Natural killer cell (primary cell): ENCODE results near the gene DCDC2C. TPM values are rescaled to one million over a fixed set of nuclear protein-coding genes. Genes with fewer than 3 reads are reported as not detected.

Experiments used
- ATAC-seq, 3 donors: fragments of 150-1000 bp in 2 of 3; fragments of 200-7000 bp in 1 of 3; cut with Tn5 transposase; 1 replicate in 1 of 3; 2 replicates in 2 of 3; pipeline ENCODE4 v1.10.0; 2021; ENCODE audit warnings: mild to moderate bottlenecking in 2 of 3, moderate library complexity in 2 of 3
- DNase-seq, 2 donors: peaks; one replicate each; pipeline versions ENCODE4 v3.0.0 to v3.0.0-alpha.2; 2013 to 2021; ENCODE audit warnings: mixed read lengths in 1 of 2
- H3K27ac ChIP-seq: one replicate; pipeline ENCODE4 v1.5.1; 2013; ENCODE audit warnings: mild to moderate bottlenecking, low read length
- H3K27me3 ChIP-seq: one replicate; pipeline ENCODE4 v1.6.1; 2013; ENCODE audit warnings: low read length; ENCODE audit not compliant: control insufficient read depth, insufficient read depth
- H3K36me3 ChIP-seq: one replicate; pipeline ENCODE4 v1.6.1; 2013; ENCODE audit warnings: low read length; ENCODE audit not compliant: control insufficient read depth, insufficient read depth
- H3K4me1 ChIP-seq: one replicate; pipeline ENCODE4 v1.6.1; 2013; ENCODE audit warnings: low read length; ENCODE audit not compliant: control insufficient read depth, insufficient read depth
- H3K4me3 ChIP-seq: one replicate; pipeline ENCODE4 v1.5.1; 2013; ENCODE audit warnings: low read length
- H3K9me3 ChIP-seq: one replicate; pipeline ENCODE4 v1.6.1; 2013; ENCODE audit warnings: low read length; ENCODE audit not compliant: control insufficient read depth, insufficient read depth
- H3K27ac Mint-ChIP-seq, 2 donors: one replicate each; pipeline ENCODE4 v1.8.0; 2022; ENCODE audit warnings: mild to moderate bottlenecking in 2 of 2, mixed read lengths in 2 of 2, moderate library complexity in 1 of 2
- H3K27me3 Mint-ChIP-seq, 2 donors: one replicate each; pipeline ENCODE4 v1.8.0; 2022; ENCODE audit warnings: low read depth in 2 of 2, mixed read lengths in 2 of 2
- H3K36me3 Mint-ChIP-seq: one replicate; pipeline ENCODE4 v1.8.0; 2022; ENCODE audit warnings: mixed read lengths
- H3K4me1 Mint-ChIP-seq, 2 donors: one replicate each; pipeline ENCODE4 v1.8.0; 2022; ENCODE audit warnings: mixed read lengths in 2 of 2
- H3K4me3 Mint-ChIP-seq: one replicate; pipeline ENCODE4 v1.8.0; 2022; ENCODE audit warnings: mild to moderate bottlenecking, moderate library complexity, mixed read lengths
- H3K9me3 Mint-ChIP-seq, 2 donors: one replicate each; pipeline ENCODE4 v1.8.0; 2022; ENCODE audit warnings: mixed read lengths in 2 of 2
- WGBS: methylation state at CpG from one replicate; pipeline ENCODE4 v1.1.7; 2013; ENCODE audit warnings: missing lambda C conversion rate; ENCODE audit not compliant: insufficient coverage; 5-methylcytosine and 5-hydroxymethylcytosine counted together
- intact Hi-C: fragments of 100-400 bp; cut with micrococcal nuclease; formaldehyde crosslinking; loops from one replicate; pipeline ENCODE4 v1.14.2; 2022
- total RNA-seq, 4 donors: library from RNA; stranded (reverse); fragments of 120-200 nt in 1 of 4; gene quantifications; one replicate each; pipeline versions ENCODE4 v1.2.3 to v1.2.4, GENCODE V29; 2013 to 2022
- TF ChIP-seq, protein P1 (sequence below): fragments of 200-600 bp; IDR thresholded peaks from one replicate; pipeline ENCODE4 v1.8.0; 2022; ENCODE audit warnings: antibody characterized with exemption

The DCDC2C gene
- total RNA-seq, 3 donors from 2014 or later (not counting 1 experiment from before 2014, with no cell fraction given): not detected

DNA sequence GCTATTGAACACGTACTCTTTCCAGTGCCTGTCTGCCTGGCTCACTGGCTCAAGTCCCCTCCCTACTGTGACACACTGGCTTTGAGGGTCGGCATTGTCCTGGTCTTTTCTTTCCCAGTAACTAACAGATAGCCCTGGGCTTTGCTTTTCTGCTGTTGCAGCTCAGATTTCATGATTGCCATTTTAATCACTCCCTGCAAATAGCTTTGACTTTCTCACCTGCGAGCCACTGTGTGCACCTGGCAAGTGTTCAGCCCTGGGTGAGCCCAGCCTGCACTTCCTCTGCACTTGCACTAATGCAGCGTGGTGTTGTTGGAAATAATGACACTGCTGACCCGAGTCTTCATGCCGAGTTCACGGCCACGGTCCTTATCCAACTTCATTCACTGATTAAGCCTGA lies 52.9 kb downstream of the DCDC2C start:
- TF ChIP-seq, protein P1, sequence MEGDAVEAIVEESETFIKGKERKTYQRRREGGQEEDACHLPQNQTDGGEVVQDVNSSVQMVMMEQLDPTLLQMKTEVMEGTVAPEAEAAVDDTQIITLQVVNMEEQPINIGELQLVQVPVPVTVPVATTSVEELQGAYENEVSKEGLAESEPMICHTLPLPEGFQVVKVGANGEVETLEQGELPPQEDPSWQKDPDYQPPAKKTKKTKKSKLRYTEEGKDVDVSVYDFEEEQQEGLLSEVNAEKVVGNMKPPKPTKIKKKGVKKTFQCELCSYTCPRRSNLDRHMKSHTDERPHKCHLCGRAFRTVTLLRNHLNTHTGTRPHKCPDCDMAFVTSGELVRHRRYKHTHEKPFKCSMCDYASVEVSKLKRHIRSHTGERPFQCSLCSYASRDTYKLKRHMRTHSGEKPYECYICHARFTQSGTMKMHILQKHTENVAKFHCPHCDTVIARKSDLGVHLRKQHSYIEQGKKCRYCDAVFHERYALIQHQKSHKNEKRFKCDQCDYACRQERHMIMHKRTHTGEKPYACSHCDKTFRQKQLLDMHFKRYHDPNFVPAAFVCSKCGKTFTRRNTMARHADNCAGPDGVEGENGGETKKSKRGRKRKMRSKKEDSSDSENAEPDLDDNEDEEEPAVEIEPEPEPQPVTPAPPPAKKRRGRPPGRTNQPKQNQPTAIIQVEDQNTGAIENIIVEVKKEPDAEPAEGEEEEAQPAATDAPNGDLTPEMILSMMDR: no peak
- H3K9me3 Mint-ChIP-seq: peaks cover 0 to 3% of the 10 kb centered on the region in 2 donors
- H3K27me3 Mint-ChIP-seq: peaks cover 8 to 11% of the 10 kb centered on the region in 2 donors
- H3K27ac ChIP-seq: no peak overlapping the region
- no peak overlapping the region for H3K4me3 ChIP-seq
- DNase-seq (no peak), ATAC-seq (no peak)
- H3K27ac Mint-ChIP-seq: no peak overlapping the region
- 81% methylated on average over 8 of the region's 8 CpGs for WGBS
- intact Hi-C loops: no loop called here
- H3K9me3 ChIP-seq: no peaks in the 10 kb centered on the region
- no peaks in the 10 kb centered on the region for H3K4me1 Mint-ChIP-seq
- H3K4me3 Mint-ChIP-seq: no peak overlapping the region
- H3K36me3 Mint-ChIP-seq: no peaks in the 10 kb centered on the region
- no peaks in the 10 kb centered on the region for H3K36me3 ChIP-seq
- no peaks in the 10 kb centered on the region for H3K4me1 ChIP-seq
- no peaks in the 10 kb centered on the region for H3K27me3 ChIP-seq

- Mint-ChIP-seq H3K9me3 (peaks cover 0 to 3% of the 10 kb centered on the region in 2 donors), H3K27ac (no peak overlapping the region), H3K4me1 (no peaks in the 10 kb centered on the region), H3K36me3 (no peaks in the 10 kb centered on the region), H3K27me3 (peaks cover 5 to 13% of the 10 kb centered on the region in 2 donors), H3K4me3 (no peak overlapping the region)
- Histone ChIP-seq H3K27me3 (no peaks in the 10 kb centered on the region), H3K36me3 (no peaks in the 10 kb centered on the region), H3K4me1 (no peaks in the 10 kb centered on the region), H3K4me3 (no peak overlapping the region), H3K27ac (no peak overlapping the region), H3K9me3 (no peaks in the 10 kb centered on the region)
- intact Hi-C loops: no loop called here
- TF ChIP-seq, protein P1: no peak
- DNase-seq (no peak), ATAC-seq (no peak)
- WGBS: 78% methylated on average over 7 of the region's 7 CpGs
These were observed 55.5 kb downstream of the DCDC2C start for GRCh38 chr2:3758906-3759305.

GRCh38 chr2:3759331-3759730 lies 56.0 kb downstream of the DCDC2C start:
- Mint-ChIP-seq H3K27me3 (peaks cover 5 to 17% of the 10 kb centered on the region in 2 donors), H3K27ac (no peak overlapping the region), H3K4me1 (no peaks in the 10 kb centered on the region), H3K4me3 (no peak overlapping the region), H3K36me3 (no peaks in the 10 kb centered on the region), H3K9me3 (peaks cover 0 to 3% of the 10 kb centered on the region in 2 donors)
- DNase-seq (no peak), ATAC-seq (no peak)
- Histone ChIP-seq H3K36me3 (no peaks in the 10 kb centered on the region), H3K9me3 (no peaks in the 10 kb centered on the region), H3K27ac (no peak overlapping the region), H3K4me3 (no peak overlapping the region), H3K27me3 (no peaks in the 10 kb centered on the region), H3K4me1 (no peaks in the 10 kb centered on the region)
- intact Hi-C loops: no loop called here
- TF ChIP-seq, protein P1: no peak
- 80% methylated on average over 7 of the region's 7 CpGs for WGBS

- intact Hi-C loops: no loop called here
- H3K27ac ChIP-seq: no peak overlapping the region
- ATAC-seq: no peak
- TF ChIP-seq, protein P1: no peak
- H3K4me3 ChIP-seq: no peak overlapping the region
- Mint-ChIP-seq H3K9me3 (peaks cover 0 to under 1% of the 10 kb centered on the region in 2 donors), H3K36me3 (no peaks in the 10 kb centered on the region), H3K4me3 (no peak overlapping the region), H3K27ac (no peak overlapping the region), H3K27me3 (peaks cover 5 to 18% of the 10 kb centered on the region in 2 donors), H3K4me1 (no peaks in the 10 kb centered on the region)
- WGBS: 76% methylated on average over 4 of the region's 4 CpGs
- no peak for DNase-seq
- no peaks in the 10 kb centered on the region for H3K27me3 ChIP-seq
- H3K36me3 ChIP-seq: no peaks in the 10 kb centered on the region
- no peaks in the 10 kb centered on the region for H3K9me3 ChIP-seq
- no peaks in the 10 kb centered on the region for H3K4me1 ChIP-seq
These were observed 56.4 kb downstream of the DCDC2C start for GRCh38 chr2:3759761-3760160.
